ENCODE measurements around the gene EGLN3. TPM values are rescaled to one million over a fixed set of nuclear protein-coding genes. Genes with fewer than 3 reads are reported as not detected.

The EGLN3 gene
- total RNA-seq, 1 experiment from 2014 or later: 3.2 TPM

DNA sequence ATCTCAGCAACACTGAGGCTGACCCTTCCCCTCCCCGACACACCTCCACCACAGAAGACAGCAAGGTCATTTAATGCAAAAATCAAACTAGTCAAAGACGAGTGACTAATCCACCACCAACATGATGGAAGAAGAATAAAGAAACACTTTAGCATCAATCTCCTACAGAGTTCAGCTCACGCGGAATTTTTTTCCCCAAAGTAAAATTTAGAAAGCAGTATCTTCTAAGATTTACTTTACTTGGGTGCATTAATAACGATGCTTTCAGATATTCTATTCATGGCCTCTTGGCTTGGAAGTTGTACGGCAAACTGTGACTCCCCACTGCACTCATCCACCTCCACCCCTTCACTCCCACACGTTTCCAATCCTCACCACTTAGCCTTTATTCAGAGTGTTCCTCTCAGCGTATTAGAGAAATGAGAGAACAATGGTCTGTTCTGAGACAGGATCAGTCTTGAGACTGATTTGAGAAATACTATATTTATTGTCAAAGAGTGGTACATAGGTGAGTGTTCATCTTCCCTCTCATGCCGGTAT lies 1.9 kb downstream of the EGLN3 start:
- Histone ChIP-seq H4K20me1 (ENCODE audit: low read length) (no peaks in the 10 kb centered on the region), H3K27me3 (ENCODE audit: low read length) (peaks cover 37% of the 10 kb centered on the region)
- intact Hi-C loops (cut with micrococcal nuclease): no loop called here

GRCh38 chr14:33948145-33948868 lies 2.6 kb downstream of the EGLN3 start:
- Histone ChIP-seq H3K9me3 (ENCODE audit: low read length) (no peaks in the 10 kb centered on the region), H3K27me3 (ENCODE audit: low read length) (peaks cover 37% of the 10 kb centered on the region), H3K27ac (ENCODE audit: low read length) (no peak overlapping the region), H3K79me2 (ENCODE audit: low read length) (0 out of 2 replicates have a peak, but pooled peaks cover 10% of the 10 kb centered on the region), H3K4me1 (ENCODE audit: insufficient read depth, low read length) (peaks cover 12% of the 10 kb centered on the region), H3K4me2 (ENCODE audit: low read length) (peak overlapping the region; percentile 26), H3K9ac (ENCODE audit: low read length) (no peak overlapping the region), H4K20me1 (ENCODE audit: low read length) (no peaks in the 10 kb centered on the region), H3K4me3 (ENCODE audit: low read length) (no peak overlapping the region; the same call in 1 of the 2 replicates), H3K36me3 (ENCODE audit: low read depth, low read length) (no peaks in the 10 kb centered on the region), H2AFZ (ENCODE audit: low read length) (no peak overlapping the region), H3K9me2 (replicated peaks; ENCODE audit: low read length) (no peaks in the 10 kb centered on the region), H3F3A (ENCODE audit: low read length, unreplicated experiment) (no peaks in the 10 kb centered on the region)
- POLR2A ChIA-PET (ENCODE audit: unreplicated experiment): no interaction called here
- TF ChIP-seq CTCF (conservative IDR thresholded peaks at IDR 0.05; ENCODE audit: low read depth, low read length): no peak
- no peak for TF ChIP-seq EZH2 (IDR thresholded peaks at IDR 0.05; ENCODE audit: low read length, unreplicated experiment)
- no peak for TF ChIP-seq EZH2phosphoT487 (IDR thresholded peaks at IDR 0.05; ENCODE audit: borderline replicate concordance, low read length)
- BruUV-seq (replicated peaks): no TSS peak
- CTCF ChIA-PET: no interaction called here
- DNase-seq (no peak), ATAC-seq (no peak)
- intact Hi-C loops (cut with micrococcal nuclease): no loop called here

More for the DNA sequence above, 1.9 kb downstream of the EGLN3 start:
- Histone ChIP-seq H3K9me2 (replicated peaks; ENCODE audit: low read length) (no peaks in the 10 kb centered on the region), H3K9ac (ENCODE audit: low read length) (no peak overlapping the region), H3K79me2 (ENCODE audit: low read length) (0 out of 2 replicates have a peak, but pooled peaks cover 10% of the 10 kb centered on the region), H2AFZ (ENCODE audit: low read length) (no peak overlapping the region), H3F3A (ENCODE audit: low read length, unreplicated experiment) (no peaks in the 10 kb centered on the region), H3K4me3 (ENCODE audit: low read length) (peak overlapping the region; percentile 69; the same call in 1 of the 2 replicates), H3K36me3 (ENCODE audit: low read depth, low read length) (no peaks in the 10 kb centered on the region), H3K9me3 (ENCODE audit: low read length) (no peaks in the 10 kb centered on the region), H3K4me2 (ENCODE audit: low read length) (peak overlapping the region; percentile 81), H3K4me1 (ENCODE audit: insufficient read depth, low read length) (peaks cover 12% of the 10 kb centered on the region), H3K27ac (ENCODE audit: low read length) (no peak overlapping the region)
- CTCF ChIA-PET: no interaction called here
- POLR2A ChIA-PET (ENCODE audit: unreplicated experiment): no interaction called here
- ATAC-seq (no peak), DNase-seq (no peak)
- BruUV-seq (replicated peaks): no TSS peak
- no peak for TF ChIP-seq EZH2 (IDR thresholded peaks at IDR 0.05; ENCODE audit: low read length, unreplicated experiment)
- TF ChIP-seq CTCF (conservative IDR thresholded peaks at IDR 0.05; ENCODE audit: low read depth, low read length): no peak
- TF ChIP-seq EZH2phosphoT487 (IDR thresholded peaks at IDR 0.05; ENCODE audit: borderline replicate concordance, low read length): no peak

All from PC-3 (cell line).